ENCODE data around the gene GALNT17. TPM values are rescaled to one million over a fixed set of nuclear protein-coding genes. Genes with fewer than 3 reads are reported as not detected.

GALNT17 gene
- polyA plus RNA-seq, 1 donor from 2014 or later = 15.7 TPM

GRCh38 chr7:71386152-71386785, 254.3 kb downstream of the GALNT17 start:
- no peak overlapping the region for H2AFZ ChIP-seq (ENCODE audit: low read depth, low read length)
- H3K36me3 ChIP-seq (ENCODE audit: insufficient read depth, low read length) = no peaks in the 10 kb centered on the region
- H3K9me3 ChIP-seq (ENCODE audit: low read length) = no peaks in the 10 kb centered on the region
- no peak overlapping the region for H3K4me2 ChIP-seq (ENCODE audit: low read length)
- TF ChIP-seq POLR2AphosphoS5 (IDR thresholded peaks at IDR 0.05) = no peak
- TF ChIP-seq EP300 (conservative IDR thresholded peaks at IDR 0.05; ENCODE audit: poor library complexity, severe bottlenecking) = no peak
- TF ChIP-seq MXI1 (conservative IDR thresholded peaks at IDR 0.05; ENCODE audit: poor library complexity, severe bottlenecking) = no peak
- H3K4me3 ChIP-seq (ENCODE audit: low read length) = no peak overlapping the region
- H3K27me3 ChIP-seq (ENCODE audit: insufficient read depth, low read depth, low read length) = no peaks in the 10 kb centered on the region
- H3F3A ChIP-seq (ENCODE audit: insufficient read depth, low read length, poor library complexity, severe bottlenecking) = no peaks in the 10 kb centered on the region
- no peak overlapping the region for H3K9ac ChIP-seq (ENCODE audit: low read length)
- H4K20me1 ChIP-seq (ENCODE audit: insufficient read depth) = no peaks in the 10 kb centered on the region
- H3K9me2 ChIP-seq (ENCODE audit: insufficient read depth, low read length) = no peaks in the 10 kb centered on the region
- no peaks in the 10 kb centered on the region for H3K79me2 ChIP-seq (replicated peaks; ENCODE audit: insufficient read depth, low read length)
- H3K27ac ChIP-seq (ENCODE audit: low read length) = no peak overlapping the region

- TF ChIP-seq REST (IDR thresholded peaks at IDR 0.05; ENCODE audit: borderline replicate concordance) (no peak), EZH2 (IDR thresholded peaks at IDR 0.05; ENCODE audit: borderline replicate concordance, insufficient read depth, low read length, poor library complexity, severe bottlenecking) (no peak), CTCF (IDR thresholded peaks at IDR 0.05; ENCODE audit: poor library complexity, severe bottlenecking) (no peak), POLR2AphosphoS5 (IDR thresholded peaks at IDR 0.05) (no peak), TAF1 (IDR thresholded peaks at IDR 0.05; ENCODE audit: low read depth) (no peak), RAD21 (conservative IDR thresholded peaks at IDR 0.05) (no peak), SMC3 (conservative IDR thresholded peaks at IDR 0.05; ENCODE audit: poor library complexity) (no peak)
- H3K36me3 ChIP-seq (ENCODE audit: insufficient read depth, low read length) = no peaks in the 10 kb centered on the region
- H3K4me2 ChIP-seq (ENCODE audit: low read length) = no peak overlapping the region
- H3F3A ChIP-seq (ENCODE audit: insufficient read depth, low read length, poor library complexity, severe bottlenecking) = no peaks in the 10 kb centered on the region
- H3K9me3 ChIP-seq (ENCODE audit: low read length) = no peaks in the 10 kb centered on the region
- no peak overlapping the region for H3K4me3 ChIP-seq (ENCODE audit: low read length)
- H3K9me2 ChIP-seq (ENCODE audit: insufficient read depth, low read length) = no peaks in the 10 kb centered on the region
- no peak overlapping the region for H3K9ac ChIP-seq (ENCODE audit: low read length)
- H4K20me1 ChIP-seq (ENCODE audit: insufficient read depth) = no peaks in the 10 kb centered on the region
- no peaks in the 10 kb centered on the region for H3K27me3 ChIP-seq (ENCODE audit: insufficient read depth, low read depth, low read length)
- H2AFZ ChIP-seq (ENCODE audit: low read depth, low read length) = no peak overlapping the region
- no peak overlapping the region for H3K27ac ChIP-seq (ENCODE audit: low read length)
- H3K79me2 ChIP-seq (replicated peaks; ENCODE audit: insufficient read depth, low read length) = no peaks in the 10 kb centered on the region
These were observed 256.2 kb downstream of the GALNT17 start for GRCh38 chr7:71388181-71388580.

All from neural cell (in vitro differentiated cells).